ENCODE data around the gene DPY19L1.
"Not testable (repeated sequence)": the region's sequence is repeated elsewhere in the genome, so short reads cannot be mapped to it uniquely, and the experiment has no call there.

- TF ChIP-seq POLR2A, TAF1, POLR2AphosphoS5, SPI1 (IDR thresholded peaks at IDR 0.05; ENCODE audit: low read depth, low read length): not testable (repeated sequence)
Observed at GRCh38 chr7:34920470-34920869, 116.8 kb downstream of the DPY19L1 start.

Measured in GM12891 (cell line).